HG03025 (cell line): Measurements from ENCODE around the gene PLCB1.
"Not testable (repeated sequence)": the region's sequence is repeated elsewhere in the genome, so short reads cannot be mapped to it uniquely, and the experiment has no call there.

ENCODE experiments used
- ATAC-seq: cut with Tn5 transposase; IDR thresholded peaks from one replicate; pipeline ENCODE4 v1.9.1; 2021; ENCODE audit warnings: mild to moderate bottlenecking, moderate library complexity; ENCODE audit not compliant: unreplicated experiment, low FRiP score

PLCB1 gene

GRCh38 chr20:8573686-8574085, 441.6 kb downstream of the PLCB1 start:
- no peak for ATAC-seq

DNA sequence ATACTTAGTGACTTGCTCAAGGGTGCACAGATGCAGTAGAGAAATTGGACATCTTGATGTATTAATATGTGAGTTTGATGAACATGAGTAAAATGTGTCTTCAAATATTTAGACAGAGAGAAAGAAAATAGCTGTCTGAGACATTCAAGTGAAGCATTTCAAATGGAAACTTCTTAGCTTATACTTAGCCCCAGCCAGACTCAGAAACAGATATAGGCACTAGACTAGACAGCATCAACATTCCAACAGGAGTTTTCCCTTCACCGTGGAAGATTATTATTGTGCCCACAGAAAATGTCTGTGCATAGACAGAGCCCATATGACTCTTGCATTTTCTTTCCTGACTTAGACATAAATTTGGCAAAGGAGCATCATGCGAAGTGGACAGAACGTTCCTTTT, 443.0 kb downstream of the PLCB1 start:
- no peak for ATAC-seq

DNA sequence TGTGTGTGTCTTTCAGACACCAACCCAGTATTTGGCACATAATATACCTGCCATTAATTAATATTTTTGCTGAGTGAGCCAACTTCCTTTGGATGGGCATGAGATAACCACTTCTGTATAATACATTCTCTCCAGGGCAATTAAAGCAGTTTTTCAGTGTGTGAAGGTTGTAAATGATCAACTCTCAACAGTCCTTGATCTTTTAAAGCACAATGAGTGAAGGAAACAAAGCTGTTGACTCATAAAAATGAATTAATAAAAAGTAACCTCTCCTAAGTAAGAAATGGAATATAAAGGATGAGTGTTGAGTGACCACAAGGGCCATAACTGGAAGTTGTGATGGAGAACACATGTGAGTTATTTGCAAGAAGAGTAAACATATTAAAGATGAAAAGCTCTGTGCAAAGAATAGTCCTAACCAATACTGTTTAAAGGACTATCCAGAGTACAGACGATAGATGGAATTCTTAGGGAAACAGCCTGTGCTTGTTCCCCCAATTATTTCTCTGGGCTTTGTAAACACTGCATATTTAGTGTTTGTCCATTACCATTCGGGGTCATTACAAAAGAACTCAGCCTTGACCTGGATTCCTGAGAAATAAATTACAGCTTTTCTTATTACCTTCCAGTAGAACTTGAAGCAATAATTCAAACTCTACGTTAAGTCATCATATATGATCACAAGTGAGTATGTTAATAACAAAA, 446.2 kb downstream of the PLCB1 start:
- no peak for ATAC-seq

GRCh38 chr20:8579035-8579434, 447.0 kb downstream of the PLCB1 start:
- ATAC-seq = no peak

GRCh38 chr20:8581446-8582183, 449.5 kb downstream of the PLCB1 start:
- ATAC-seq = no peak

- ATAC-seq = no peak
These were observed 451.0 kb downstream of the PLCB1 start for GRCh38 chr20:8583012-8583565.

DNA sequence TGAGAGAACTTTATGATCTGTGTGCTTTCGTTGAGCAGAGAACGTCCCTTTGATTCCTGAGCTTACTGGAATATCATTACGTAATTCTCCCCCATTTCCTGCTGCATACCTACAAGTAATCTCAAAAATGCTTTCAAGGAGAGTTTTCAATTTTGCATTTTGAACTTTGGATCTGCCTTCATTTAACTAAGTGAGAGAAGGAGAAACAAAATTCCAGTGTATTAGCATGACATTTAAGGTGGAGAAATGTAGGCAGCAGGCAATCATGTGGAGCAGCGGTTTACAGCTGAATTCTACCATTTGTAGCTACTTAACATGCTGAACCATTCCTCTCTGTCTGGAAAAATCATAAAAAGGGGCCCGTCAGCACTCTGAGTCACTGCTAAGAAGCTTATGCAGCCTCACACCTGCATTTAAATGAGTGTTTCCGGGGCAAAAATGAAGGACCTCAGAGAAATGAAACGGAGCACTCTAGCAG, 451.5 kb downstream of the PLCB1 start:
- ATAC-seq = no peak

- no peak for ATAC-seq
These were observed 455.2 kb downstream of the PLCB1 start for GRCh38 chr20:8587251-8587650.

DNA sequence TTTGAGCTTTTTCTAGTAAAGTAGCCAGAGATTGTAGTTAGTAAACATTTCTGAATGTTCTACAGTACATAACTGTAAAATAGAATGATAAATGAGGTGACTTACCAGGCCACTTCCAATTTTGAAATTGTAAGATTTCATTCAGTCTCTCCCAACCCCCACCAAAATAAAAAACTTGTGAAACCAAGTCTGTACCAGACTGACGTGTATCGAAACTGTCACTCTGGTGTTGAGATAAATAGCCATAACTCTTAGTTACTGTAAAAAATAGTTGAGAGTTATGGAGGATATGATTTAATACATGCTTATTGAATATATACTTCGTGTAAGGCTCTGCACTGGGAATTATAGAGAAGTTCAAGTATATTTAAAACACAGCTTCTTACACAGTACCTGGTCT, 455.7 kb downstream of the PLCB1 start:
- ATAC-seq = no peak

DNA sequence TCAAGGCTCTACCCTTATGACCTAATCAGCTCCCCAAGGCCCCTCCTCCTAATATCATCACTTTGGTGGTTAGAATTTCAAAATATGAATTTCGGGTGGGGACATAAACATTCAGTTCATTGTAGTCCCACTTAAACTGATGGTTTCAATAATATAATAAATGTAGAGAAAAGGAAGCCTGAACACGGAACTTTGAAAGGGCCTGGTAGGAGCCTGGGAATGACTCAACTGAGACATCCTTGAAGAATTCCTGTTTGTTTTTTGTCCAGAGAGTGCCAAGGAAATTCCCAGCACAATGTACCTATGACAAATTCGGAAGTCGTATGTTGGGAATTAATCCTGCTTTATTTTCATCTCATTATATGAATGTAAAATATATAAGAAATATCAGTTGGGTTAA, 457.9 kb downstream of the PLCB1 start:
- ATAC-seq = no peak

DNA sequence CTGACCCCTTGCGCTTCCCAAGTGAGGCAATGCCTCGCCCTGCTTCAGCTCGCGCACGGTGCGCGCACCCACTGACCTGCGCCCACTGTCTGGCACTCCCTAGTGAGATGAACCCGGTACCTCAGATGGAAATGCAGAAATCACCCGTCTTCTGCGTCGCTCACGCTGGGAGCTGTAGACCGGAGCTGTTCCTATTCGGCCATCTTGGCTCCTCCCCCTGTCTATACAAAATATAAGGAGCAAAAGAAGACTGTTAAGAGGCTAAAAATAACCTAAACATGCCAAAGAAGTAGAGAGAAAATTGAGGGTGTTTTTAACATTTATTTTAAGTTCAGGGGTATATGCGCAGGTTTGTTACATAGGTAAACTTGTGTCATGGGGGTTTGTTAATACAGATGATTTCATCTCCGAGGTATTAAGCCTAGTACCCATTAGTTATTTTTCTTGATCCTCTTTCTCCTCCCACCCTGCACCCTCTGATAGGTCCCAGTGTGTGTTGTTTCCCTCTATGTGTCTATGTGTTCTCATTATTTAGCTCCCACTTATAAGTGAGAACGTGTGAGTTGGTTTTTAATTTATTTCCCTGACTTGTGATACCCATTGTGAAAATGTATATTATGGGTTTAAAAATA, 469.0 kb downstream of the PLCB1 start:
- not testable (repeated sequence) for ATAC-seq

- ATAC-seq = no peak
These were observed 469.5 kb downstream of the PLCB1 start for GRCh38 chr20:8601542-8601912.

DNA sequence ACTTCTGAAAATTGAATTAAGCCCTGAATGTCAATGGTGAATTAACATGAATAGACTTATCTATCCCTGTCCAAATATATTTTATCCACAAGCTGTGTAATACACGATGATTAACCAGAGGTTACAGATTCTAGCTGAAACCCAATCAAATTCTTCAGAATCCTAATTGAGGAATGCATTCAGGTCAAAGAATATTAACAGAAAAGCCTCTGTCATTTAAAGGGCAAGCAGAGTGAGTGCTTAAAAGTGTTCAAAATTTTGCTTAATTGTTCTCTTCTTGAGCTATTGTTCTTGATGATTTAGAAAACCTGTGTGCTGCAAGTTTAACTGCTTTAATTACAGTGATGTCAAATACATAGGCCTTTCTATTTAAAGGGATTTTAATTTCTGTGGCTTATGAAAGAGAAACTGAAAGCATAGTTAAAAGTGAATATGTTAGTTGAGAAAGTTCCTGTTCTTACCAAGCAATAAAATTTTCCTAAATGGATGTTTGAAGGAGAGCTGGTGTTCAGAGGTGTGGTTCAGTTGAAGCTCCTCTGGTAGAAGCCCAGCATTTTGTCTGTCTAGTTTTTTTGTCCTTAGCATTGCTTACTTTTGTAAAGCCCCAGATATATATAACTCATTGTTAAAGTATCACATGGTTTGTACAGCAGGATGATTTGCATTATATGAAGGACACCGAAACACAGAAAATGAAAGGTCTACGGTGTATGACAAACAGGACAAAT, 470.5 kb downstream of the PLCB1 start:
- peak; percentile 66 for ATAC-seq

DNA sequence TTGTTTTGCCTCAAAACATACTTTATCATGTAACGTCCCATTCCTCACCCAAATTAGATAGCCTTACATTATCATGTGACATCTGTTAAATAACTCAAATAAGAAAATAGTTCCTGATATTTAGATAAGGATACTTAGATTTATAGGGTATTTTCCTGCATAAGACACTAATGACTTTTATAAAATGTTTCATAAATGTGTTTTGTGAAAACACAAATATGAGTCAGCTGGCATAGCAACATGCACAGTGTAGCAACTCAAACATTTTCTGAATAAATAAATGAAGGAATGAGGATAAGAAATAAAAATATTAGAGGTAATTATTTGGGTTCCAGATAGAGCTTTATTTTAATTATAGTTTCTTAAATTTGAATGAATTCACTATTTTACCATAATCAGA, 476.4 kb downstream of the PLCB1 start:
- no peak for ATAC-seq

DNA sequence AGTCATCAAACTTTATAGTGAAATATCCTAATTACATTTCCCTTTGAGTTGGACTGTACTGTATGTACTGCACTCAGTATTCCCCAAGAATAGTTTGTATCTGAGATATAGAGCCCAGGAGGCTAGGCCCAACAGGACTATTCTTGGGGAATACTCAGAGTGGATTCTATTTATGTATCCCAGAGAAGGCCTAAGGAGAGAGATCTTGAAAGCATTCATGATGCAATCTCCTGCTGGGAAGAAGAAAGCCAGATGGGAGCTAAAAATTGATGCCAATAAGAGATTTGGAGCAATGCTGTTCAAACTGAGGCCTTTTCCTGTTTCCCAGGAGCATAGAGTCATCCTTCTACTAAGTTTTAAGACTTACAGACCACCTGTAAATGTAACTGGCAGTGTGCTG, 484.7 kb downstream of the PLCB1 start:
- no peak for ATAC-seq

- no peak for ATAC-seq
These were observed 488.9 kb downstream of the PLCB1 start for GRCh38 chr20:8621001-8621400.

GRCh38 chr20:8624046-8624445, 492.0 kb downstream of the PLCB1 start:
- ATAC-seq = no peak

DNA sequence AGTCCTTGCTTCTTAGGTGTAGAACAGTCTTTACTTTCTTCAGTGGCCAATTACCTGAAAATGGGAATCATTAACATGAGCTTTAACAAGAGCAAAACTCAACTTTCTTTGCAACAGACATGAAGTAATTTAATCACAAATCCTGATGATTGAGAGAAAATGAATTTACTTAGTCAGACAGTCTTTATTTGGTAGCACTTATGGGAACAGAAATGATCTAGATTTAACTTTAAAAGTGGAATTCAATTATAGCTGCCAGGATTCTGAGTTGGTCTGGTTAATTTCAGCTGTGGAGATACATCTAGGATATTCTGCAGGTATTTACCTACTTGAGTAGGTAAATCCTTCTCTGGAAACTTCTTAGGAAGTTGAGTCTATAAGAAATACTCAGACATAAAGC, 492.6 kb downstream of the PLCB1 start:
- no peak for ATAC-seq

- no peak for ATAC-seq
These were observed 495.4 kb downstream of the PLCB1 start for GRCh38 chr20:8627340-8628004.

DNA sequence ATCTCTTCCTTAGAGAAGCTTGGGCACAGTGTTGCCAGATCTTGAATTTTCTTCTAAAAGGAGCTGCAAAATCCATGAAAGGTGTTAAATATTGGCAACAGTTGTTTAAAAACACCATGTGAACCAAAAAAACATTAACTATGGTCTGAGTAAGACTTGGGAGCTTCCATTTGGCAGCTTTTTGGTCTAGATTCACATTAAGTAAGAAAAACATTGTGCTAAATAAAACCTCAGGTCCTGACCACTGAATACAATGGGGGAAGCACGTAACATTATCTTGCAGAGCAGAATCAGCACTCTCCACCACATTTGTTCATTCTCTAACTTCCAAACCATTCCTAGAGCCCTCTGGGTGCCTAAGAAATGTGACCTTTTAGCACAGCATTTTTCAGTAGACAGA, 499.2 kb downstream of the PLCB1 start:
- ATAC-seq = no peak
